AG04449 (cell line): Measurements from ENCODE around the gene ADAMTSL5.
A peak's percentile ranks its signal among the peaks of the same experiment; 100 is the strongest.

Source experiments
- CTCF ChIA-PET: fragments of 350-600 bp; formaldehyde crosslinking; extraction: SDS; loops from one replicate; lab custom pipeline; 2021; ENCODE audit warnings: antibody characterized with exemption; lab: Yijun Ruan, JAX
- POLR2A ChIA-PET: fragments of 400-600, 350-600 bp; formaldehyde crosslinking; extraction: SDS; loops from one replicate; lab custom pipeline; 2020; ENCODE audit warnings: antibody characterized with exemption, inconsistent platforms; lab: Yijun Ruan, JAX
- DNase-seq: peaks from one replicate; pipeline ENCODE4 v3.0.0-alpha.2; 2010; ENCODE audit warnings: low read depth, low spot score
- H3K4me3 ChIP-seq: 2 replicates; pipeline ENCODE4 v1.5.1; 2011; ENCODE audit warnings: low read depth, mild to moderate bottlenecking, control low read depth, low read length
- TF ChIP-seq, protein P1 (sequence below): IDR thresholded peaks from one replicate; pipeline ENCODE4 v1.5.1; 2011; ENCODE audit warnings: mild to moderate bottlenecking, moderate library complexity, low read length, control low read depth, inconsistent platforms; ENCODE audit not compliant: insufficient read depth; ENCODE audit errors: missing control alignments

ADAMTSL5 gene

DNA sequence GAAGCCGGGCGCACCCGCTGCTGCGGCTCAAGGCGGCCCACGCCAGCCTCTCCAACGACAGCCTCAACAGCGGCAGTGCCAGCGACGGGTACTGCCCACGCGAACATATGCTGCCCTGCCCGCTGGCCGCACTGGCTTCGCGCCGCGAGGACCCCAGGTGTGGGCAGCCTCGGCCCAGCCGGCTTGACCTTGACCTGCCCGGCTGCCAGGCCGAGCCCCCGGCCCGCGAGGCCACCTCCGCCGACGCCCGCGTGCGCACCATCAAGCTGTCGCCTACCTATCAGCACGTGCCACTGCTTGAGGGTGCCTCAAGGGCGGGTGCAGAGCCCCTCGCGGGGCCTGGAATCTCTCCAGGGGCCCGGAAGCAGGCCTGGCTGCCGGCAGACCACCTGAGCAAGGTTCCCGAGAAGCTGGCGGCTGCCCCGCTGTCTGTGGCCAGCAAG lies 46.8 kb downstream of the ADAMTSL5 start:
- CTCF ChIA-PET = interaction anchor here (0.9 to 2.8 kb wide), 10 partner anchors 8 to 185 kb away, joined by 3 to 16 read pairs (median 4); partner anchors contain the start of gene APC2
- POLR2A ChIA-PET = interaction anchor here (0.9 kb wide), 1 partner anchor 10 kb away, joined by 3 read pairs; no protein-coding TSS in a partner anchor
- TF ChIP-seq, protein P1, sequence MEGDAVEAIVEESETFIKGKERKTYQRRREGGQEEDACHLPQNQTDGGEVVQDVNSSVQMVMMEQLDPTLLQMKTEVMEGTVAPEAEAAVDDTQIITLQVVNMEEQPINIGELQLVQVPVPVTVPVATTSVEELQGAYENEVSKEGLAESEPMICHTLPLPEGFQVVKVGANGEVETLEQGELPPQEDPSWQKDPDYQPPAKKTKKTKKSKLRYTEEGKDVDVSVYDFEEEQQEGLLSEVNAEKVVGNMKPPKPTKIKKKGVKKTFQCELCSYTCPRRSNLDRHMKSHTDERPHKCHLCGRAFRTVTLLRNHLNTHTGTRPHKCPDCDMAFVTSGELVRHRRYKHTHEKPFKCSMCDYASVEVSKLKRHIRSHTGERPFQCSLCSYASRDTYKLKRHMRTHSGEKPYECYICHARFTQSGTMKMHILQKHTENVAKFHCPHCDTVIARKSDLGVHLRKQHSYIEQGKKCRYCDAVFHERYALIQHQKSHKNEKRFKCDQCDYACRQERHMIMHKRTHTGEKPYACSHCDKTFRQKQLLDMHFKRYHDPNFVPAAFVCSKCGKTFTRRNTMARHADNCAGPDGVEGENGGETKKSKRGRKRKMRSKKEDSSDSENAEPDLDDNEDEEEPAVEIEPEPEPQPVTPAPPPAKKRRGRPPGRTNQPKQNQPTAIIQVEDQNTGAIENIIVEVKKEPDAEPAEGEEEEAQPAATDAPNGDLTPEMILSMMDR = no peak
- no peak for DNase-seq
- no peak overlapping the region for H3K4me3 ChIP-seq

DNA sequence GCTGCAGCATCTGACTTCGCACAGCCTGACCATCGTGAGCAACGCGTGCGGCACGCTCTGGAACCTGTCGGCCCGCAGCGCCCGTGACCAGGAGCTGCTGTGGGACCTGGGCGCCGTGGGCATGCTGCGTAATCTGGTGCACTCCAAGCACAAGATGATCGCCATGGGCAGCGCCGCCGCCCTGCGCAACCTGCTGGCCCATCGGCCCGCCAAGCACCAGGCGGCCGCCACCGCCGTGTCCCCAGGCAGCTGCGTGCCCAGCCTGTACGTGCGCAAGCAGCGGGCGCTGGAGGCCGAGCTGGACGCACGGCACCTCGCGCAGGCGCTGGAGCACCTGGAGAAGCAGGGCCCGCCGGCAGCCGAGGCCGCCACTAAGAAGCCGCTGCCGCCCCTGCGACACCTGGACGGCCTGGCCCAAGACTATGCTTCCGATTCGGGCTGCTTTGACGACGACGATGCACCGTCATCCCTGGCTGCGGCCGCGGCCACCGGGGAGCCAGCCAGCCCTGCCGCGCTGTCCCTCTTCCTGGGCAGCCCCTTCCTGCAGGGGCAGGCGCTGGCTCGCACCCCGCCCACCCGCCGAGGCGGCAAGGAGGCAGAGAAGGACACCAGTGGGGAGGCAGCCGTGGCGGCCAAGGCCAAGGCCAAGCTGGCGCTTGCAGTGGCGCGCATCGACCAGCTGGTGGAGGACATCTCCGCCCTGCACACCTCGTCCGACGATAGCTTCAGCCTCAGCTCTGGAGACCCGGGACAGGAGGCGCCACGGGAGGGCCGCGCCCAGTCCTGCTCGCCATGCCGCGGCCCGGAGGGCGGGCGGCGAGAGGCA lies 47.4 kb downstream of the ADAMTSL5 start:
- TF ChIP-seq, protein P1 = peak; percentile 76
- no peak for DNase-seq
- ChIA-PET POLR2A (interaction anchor here (0.9 kb wide), 1 partner anchor 10 kb away, joined by 3 read pairs; no protein-coding TSS in a partner anchor), CTCF (interaction anchor here (0.9 to 2.8 kb wide), 9 partner anchors 7 to 185 kb away, joined by 3 to 16 read pairs (median 4); partner anchors contain the start of gene APC2)
- no peak overlapping the region for H3K4me3 ChIP-seq

DNA sequence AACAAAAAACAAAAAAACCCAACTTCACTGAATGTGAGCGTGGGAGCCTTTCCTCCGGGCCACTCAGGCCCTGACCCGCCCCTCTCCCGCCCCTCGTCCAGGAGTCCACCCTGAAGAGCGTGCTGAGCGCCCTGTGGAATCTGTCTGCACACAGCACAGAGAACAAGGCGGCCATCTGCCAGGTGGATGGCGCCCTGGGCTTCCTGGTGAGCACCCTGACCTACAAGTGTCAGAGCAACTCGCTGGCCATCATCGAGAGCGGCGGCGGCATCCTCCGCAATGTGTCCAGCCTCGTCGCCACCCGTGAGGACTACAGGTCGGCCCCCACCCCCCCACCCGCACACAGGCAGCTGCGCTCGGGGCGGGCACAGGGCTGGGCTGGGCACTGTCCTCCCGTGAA lies 51.0 kb downstream of the ADAMTSL5 start:
- ChIA-PET CTCF (no interaction called here), POLR2A (no interaction called here)
- TF ChIP-seq, protein P1 = no peak
- no peak for DNase-seq
- no peak overlapping the region for H3K4me3 ChIP-seq

DNA sequence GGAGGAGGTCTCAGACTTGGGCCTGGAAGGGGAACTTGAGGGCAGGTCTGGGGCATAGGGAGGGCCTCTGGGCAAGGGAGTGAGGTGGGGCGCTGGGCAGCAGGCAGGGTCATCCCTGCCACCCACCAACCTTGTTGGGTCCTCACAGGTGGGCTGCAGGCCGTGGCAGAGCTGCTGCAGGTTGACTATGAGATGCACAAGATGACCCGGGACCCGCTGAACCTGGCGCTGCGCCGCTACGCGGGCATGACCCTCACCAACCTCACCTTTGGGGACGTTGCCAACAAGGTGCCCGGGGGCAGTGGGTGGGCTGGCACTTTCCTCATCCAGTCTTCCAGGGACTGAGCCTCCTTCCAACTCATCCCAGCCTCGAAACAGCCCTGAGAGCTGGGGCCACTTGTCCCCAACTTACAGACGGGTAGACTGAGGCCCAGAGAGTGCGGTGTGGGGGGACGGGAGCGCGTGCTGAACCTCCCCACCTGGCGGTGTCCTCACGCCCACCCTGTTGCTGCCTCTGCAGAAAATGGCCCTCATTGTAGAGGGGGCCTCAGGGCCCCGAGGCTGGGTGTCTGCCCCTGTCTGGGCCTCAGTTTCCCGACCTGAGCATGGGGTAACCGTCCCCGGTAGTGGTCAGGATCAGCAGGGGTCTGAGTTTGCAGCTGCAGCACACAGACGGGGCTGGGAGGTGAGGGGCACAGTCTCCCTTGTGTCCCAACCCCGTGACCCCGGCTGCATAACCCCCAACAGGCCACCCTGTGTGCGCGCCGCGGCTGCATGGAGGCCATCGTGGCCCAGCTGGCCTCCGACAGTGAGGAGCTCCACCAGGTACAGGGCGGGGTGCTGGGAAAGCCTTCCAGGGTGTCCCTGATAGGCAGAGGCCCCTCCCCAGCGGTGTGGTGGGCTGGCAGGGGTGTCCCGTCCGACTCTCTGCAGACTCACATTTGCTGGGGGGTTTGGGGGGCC lies 52.5 kb downstream of the ADAMTSL5 start:
- no peak for DNase-seq
- TF ChIP-seq, protein P1 = no peak
- no peak overlapping the region for H3K4me3 ChIP-seq
- POLR2A ChIA-PET = no interaction called here
- CTCF ChIA-PET = interaction anchor here (0.6 kb wide), 1 partner anchor 54 kb away, joined by 3 read pairs; no protein-coding TSS in a partner anchor

DNA sequence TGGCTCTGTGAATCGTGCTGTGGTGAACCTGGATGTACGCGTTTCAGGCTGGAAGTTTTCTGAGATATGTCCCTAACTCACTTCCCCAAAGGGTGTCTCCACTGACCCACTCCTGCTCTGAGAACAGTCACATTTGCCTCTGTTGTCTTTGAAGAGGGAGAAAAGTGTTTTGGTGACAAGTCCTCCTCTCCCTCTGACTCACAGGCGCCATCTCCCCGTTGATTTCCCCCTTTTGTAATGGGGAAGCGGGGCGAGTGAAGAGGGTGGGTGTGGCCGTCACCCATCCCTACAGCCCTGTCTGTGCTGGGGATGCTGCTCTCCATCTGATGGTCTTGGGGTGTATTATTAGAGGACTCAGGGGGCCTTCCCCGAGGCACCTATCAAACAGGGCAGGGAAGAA lies 53.3 kb downstream of the ADAMTSL5 start:
- CTCF ChIA-PET = no interaction called here
- no peak overlapping the region for H3K4me3 ChIP-seq
- no peak for DNase-seq
- POLR2A ChIA-PET = no interaction called here
- TF ChIP-seq, protein P1 = no peak

DNA sequence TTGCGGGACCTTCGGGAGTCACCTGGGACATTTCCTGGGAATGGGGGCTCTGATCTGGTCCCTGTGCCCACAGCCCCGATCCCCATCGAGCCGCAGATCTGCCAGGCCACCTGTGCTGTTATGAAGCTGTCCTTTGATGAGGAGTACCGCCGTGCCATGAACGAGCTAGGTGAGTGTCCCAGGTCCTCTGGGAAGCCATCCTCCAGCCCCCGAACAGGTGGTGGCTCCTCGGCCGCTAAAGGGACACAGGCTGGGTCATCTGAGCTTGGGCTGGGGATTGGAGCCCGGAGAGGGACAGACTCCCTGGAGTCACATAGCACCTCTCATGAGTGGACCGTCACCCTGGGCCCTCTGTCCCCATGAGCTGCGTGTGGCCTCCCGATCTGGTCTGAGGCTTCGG lies 54.9 kb downstream of the ADAMTSL5 start:
- H3K4me3 ChIP-seq = no peak overlapping the region
- no peak for DNase-seq
- TF ChIP-seq, protein P1 = no peak
- ChIA-PET POLR2A (no interaction called here), CTCF (interaction anchor here (0.6 to 1.4 kb wide), 4 partner anchors 9 to 179 kb away, joined by 3 to 8 read pairs (median 4); no protein-coding TSS in a partner anchor)
